22Rv1 (cell line): ENCODE results near the gene EHBP1.

Source experiments
- CTCF ChIP-seq: fragments of 450-650 bp; IDR thresholded peaks from 2 replicates; pipeline ENCODE4 v1.5.1; 2017; ENCODE audit warnings: mild to moderate bottlenecking
- ZFX ChIP-seq: fragments of 450-650 bp; IDR thresholded peaks from 2 replicates; pipeline ENCODE4 v1.6.1; 2017; ENCODE audit warnings: antibody characterized with exemption, borderline replicate concordance

DNA sequence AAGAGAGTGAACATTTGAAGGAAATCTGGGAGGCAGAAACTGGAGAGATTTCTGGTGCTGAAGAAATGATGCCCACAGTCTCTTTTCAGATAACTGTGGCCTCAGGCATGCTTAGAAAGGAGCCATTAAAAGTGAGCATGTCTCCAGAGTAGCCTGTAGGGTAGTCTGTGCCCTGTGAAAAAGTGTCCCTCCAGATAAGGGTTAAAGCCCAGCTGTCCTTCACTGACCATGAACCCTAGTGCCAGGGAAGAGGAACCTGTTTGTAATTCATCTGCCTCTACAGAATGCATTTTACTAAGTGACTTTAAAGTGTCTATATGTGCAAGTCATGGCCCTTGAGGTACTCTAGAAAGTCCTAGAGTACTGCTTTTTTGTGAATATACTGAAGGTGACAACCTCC is 30.5 kb upstream of the EHBP1 start:
- TF ChIP-seq CTCF (no peak), ZFX (no peak)
